Measurements from ENCODE around the gene ENOX2.

DNA sequence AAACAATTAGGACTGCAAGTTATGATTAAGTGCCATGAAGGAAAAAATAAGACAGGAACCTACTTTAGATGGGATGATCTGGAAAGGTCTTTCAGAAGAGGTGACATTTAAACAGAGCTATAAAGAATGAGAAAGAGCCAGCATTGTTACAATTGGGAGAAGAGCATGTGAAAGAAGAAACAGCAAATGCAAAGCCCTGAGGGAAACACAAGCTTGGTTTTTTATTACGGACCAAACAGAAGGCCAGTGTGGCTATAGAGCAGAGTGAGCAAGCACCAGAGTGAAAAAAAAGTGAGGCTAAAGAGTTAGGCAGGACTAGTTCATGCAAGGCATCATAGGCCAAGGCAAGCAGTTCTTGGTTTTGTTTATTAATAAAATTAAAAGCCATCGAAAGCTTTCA, 325.6 kb downstream of the ENOX2 start:
- TF ChIP-seq, protein P1, sequence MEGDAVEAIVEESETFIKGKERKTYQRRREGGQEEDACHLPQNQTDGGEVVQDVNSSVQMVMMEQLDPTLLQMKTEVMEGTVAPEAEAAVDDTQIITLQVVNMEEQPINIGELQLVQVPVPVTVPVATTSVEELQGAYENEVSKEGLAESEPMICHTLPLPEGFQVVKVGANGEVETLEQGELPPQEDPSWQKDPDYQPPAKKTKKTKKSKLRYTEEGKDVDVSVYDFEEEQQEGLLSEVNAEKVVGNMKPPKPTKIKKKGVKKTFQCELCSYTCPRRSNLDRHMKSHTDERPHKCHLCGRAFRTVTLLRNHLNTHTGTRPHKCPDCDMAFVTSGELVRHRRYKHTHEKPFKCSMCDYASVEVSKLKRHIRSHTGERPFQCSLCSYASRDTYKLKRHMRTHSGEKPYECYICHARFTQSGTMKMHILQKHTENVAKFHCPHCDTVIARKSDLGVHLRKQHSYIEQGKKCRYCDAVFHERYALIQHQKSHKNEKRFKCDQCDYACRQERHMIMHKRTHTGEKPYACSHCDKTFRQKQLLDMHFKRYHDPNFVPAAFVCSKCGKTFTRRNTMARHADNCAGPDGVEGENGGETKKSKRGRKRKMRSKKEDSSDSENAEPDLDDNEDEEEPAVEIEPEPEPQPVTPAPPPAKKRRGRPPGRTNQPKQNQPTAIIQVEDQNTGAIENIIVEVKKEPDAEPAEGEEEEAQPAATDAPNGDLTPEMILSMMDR (IDR thresholded peaks at IDR 0.05) = no peak
- TF ChIP-seq POLR2AphosphoS5 (IDR thresholded peaks at IDR 0.05) (no peak), POLR2A (IDR thresholded peaks at IDR 0.05) (no peak)
